ENCODE measurements around the gene STAG3. TPM values are rescaled to one million over a fixed set of nuclear protein-coding genes. Genes with fewer than 3 reads are reported as not detected.
A peak's percentile ranks its signal among the peaks of the same experiment; 100 is the strongest.
"Not testable (repeated sequence)": the region's sequence is repeated elsewhere in the genome, so short reads cannot be mapped to it uniquely, and the experiment has no call there.

STAG3 gene
- total and polyA plus RNA-seq, 9 donors = 1.6 to 20.2 (median 12.9) TPM

DNA sequence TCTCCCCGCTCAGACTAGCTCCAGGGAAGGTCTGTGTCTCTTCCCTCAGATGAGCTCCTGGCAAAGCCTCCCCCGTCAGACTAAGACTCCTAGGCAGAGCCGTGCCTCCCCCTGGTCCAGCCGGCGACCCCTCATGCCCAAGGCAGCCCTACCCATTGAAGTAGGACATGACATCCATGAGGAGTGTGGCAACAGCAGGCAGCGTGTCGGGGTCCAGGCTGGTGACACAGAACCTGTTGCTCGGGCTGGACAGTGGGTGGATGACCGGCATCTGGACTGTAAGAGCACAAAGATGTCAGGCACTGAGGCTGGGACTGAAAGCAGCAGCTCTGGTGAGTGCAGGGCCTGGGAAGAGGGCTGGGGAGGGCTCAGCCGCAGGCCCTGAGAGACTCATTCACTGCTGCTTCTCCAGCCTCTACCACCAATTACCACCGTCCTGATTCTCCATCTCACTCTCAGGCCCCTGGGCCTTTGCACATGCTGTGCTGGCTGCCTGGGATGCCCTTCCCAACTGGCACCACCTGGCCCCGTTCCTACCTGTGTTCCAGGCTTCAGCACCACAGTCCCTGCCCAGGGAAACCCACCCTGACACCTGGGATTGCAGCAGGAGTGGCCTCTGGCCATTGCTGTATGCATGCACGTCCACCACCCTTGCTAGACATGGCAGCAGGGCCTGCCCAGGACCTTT is 44.9 kb downstream of the STAG3 start:
- Histone ChIP-seq H3K4me1 (ENCODE audit: control insufficient read depth, insufficient read depth, low read length) (no peaks in the 10 kb centered on the region), H3K9me3 (replicated peaks; ENCODE audit: control insufficient read depth, low read depth, low read length) (no peaks in the 10 kb centered on the region), H3K27ac (ENCODE audit: low read length) (no peak overlapping the region), H3K27me3 (ENCODE audit: control insufficient read depth, insufficient read depth, low read length) (no peaks in the 10 kb centered on the region), H3K36me3 (ENCODE audit: control insufficient read depth, insufficient read depth, low read length) (peaks cover 35% of the 10 kb centered on the region), H3K4me3 (ENCODE audit: low read length) (no peak overlapping the region)
- DNase-seq = no peak
- WGBS (ENCODE audit: insufficient coverage) = 90% methylated on average over 10 of the region's 13 CpGs

DNA sequence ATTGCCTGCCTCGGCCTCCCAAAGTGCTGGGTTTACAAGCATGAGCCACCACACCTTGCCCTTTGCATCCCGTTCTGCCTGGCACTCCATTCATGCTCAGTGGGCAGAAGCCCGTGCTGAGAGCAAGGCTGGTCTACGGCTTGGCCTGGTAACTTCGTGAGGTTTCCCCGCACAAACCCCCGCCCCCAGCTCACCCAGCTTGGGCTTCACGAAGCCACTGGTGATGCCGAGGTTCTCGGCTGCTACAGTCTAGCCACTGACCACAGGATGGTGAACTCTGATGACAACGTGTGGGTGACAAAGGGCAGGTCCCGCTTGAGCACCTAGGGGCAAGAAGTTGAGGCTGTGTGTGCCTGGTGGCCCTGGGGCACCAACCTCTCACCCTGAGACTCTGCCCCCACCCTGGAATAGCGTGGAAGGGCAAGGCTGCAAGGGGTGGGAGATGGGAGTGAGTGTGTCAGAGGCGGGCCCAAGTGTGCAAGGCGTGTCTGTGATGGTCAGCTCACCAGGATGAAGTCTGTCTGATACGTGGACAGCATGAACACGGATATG is 45.7 kb downstream of the STAG3 start:
- not testable (repeated sequence) for H3K27ac ChIP-seq (ENCODE audit: low read length); DNase-seq; H3K9me3 ChIP-seq (replicated peaks; ENCODE audit: control insufficient read depth, low read depth, low read length); H3K4me3 ChIP-seq (ENCODE audit: low read length); H3K4me1 ChIP-seq (ENCODE audit: control insufficient read depth, insufficient read depth, low read length); H3K27me3 ChIP-seq (ENCODE audit: control insufficient read depth, insufficient read depth, low read length)
- peaks cover 35% of the 10 kb centered on the region for H3K36me3 ChIP-seq (ENCODE audit: control insufficient read depth, insufficient read depth, low read length)
- 93% methylated on average over 10 of the region's 17 CpGs for WGBS (ENCODE audit: insufficient coverage)

DNA sequence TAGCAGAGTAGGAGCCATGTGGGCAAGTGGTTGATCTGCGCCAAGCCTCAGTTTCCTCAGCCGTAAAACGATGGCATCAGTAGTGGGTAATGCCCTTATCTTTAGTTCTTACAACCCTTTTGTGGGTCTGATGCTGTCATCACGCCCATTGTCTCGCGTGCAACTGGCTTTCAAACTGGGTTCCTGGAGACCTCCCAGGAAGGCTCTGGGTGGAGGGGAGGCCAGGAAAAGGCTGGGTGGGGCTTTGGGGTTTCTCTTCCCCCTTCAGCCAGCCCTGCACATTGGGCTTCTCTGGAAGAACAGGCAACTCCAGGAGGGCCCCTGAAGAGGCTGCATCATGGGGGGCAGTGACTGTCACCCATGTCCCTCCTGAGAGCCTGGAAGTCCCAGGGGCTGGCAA is 47.2 kb downstream of the STAG3 start:
- H3K36me3 ChIP-seq (ENCODE audit: control insufficient read depth, insufficient read depth, low read length) = peaks cover 30% of the 10 kb centered on the region

DNA sequence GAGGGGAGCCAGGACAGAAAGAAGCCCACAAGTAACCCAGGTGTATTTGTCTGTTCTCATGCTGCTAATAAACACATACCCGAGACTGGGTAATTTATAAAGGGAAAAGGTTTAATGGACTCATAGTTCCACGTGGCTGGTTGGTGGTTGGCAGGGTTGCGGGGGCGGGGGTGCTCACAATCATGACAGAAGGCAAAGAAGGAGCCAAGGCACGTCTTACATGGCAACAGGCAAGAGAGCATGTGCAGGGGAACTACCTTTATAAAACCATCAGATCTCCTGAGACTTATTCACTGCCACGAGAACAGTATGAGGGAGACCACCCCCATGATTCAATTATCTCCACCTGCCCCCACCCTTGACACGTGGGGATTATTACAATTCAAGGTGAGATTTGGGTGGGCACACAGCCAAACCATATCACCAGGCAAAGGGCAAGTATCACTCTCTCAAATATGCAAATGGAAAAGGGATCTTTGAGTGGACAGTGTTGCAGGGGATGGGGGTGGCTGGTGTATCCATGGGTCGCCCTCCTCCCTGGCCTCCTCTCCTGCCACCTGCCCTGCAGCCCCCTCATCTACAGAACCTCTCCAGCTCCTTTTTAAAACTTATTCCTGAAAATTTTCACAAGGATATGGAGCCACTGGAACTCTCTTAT is 57.1 kb downstream of the STAG3 start:
- not testable (repeated sequence) for H3K27ac ChIP-seq (ENCODE audit: low read length); H3K4me3 ChIP-seq (ENCODE audit: low read length); H3K4me1 ChIP-seq (ENCODE audit: control insufficient read depth, insufficient read depth, low read length); H3K9me3 ChIP-seq (replicated peaks; ENCODE audit: control insufficient read depth, low read depth, low read length); H3K36me3 ChIP-seq (ENCODE audit: control insufficient read depth, insufficient read depth, low read length); DNase-seq; H3K27me3 ChIP-seq (ENCODE audit: control insufficient read depth, insufficient read depth, low read length)
- 100% methylated on average over 2 of the region's 8 CpGs for WGBS (ENCODE audit: insufficient coverage)

More for the DNA sequence above, 47.2 kb downstream of the STAG3 start:
- H3K4me3 ChIP-seq (ENCODE audit: low read length); H3K27me3 ChIP-seq (ENCODE audit: control insufficient read depth, insufficient read depth, low read length); H3K27ac ChIP-seq (ENCODE audit: low read length); DNase-seq; H3K9me3 ChIP-seq (replicated peaks; ENCODE audit: control insufficient read depth, low read depth, low read length); H3K4me1 ChIP-seq (ENCODE audit: control insufficient read depth, insufficient read depth, low read length): not testable (repeated sequence)
- WGBS (ENCODE audit: insufficient coverage) = 100% methylated on average over 3 of the region's 6 CpGs

DNA sequence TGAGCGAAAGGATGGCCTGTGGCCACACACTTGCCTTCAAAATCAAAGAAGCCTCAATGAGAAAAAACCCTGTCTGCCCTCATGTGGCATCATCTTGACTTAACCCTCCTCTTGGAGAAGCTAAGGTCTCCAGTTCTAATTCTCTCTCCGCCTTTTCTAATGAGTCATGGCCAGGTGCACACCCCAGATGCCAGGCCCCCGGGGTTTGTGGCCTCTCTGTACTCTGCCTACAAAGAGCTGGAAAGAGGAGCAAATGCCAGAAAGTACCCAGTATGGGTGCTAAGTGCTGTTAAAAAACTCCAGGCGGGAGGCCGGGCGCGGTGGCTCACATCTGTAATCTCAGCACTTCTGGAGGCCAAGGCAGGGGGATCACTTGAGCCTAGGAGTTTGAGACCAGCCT is 62.3 kb downstream of the STAG3 start:
- not testable (repeated sequence) for H3K27ac ChIP-seq (ENCODE audit: low read length); H3K4me1 ChIP-seq (ENCODE audit: control insufficient read depth, insufficient read depth, low read length); H3K9me3 ChIP-seq (replicated peaks; ENCODE audit: control insufficient read depth, low read depth, low read length); DNase-seq; H3K36me3 ChIP-seq (ENCODE audit: control insufficient read depth, insufficient read depth, low read length); H3K27me3 ChIP-seq (ENCODE audit: control insufficient read depth, insufficient read depth, low read length); H3K4me3 ChIP-seq (ENCODE audit: low read length)
- 87% methylated on average over 5 of the region's 7 CpGs for WGBS (ENCODE audit: insufficient coverage)

DNA sequence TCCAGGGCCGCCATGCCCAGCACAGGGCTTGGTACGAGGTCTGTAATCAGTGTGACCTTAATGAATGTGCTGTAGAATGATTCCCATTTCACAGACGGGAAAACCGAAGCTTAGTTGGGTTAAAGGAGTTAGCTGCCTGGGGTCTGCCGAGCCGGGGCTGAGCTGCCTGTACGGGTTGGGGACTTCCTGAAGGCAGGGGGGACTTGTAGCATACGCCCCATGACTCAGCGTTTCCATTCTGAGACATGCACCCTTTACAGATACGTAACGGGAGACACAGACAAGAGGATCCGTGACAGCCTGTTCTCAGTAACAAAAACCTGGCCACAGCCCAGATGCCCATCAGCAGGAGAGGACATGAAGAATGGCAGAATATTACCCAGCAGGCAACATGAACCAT is 65.7 kb downstream of the STAG3 start:
- not testable (repeated sequence) for H3K27me3 ChIP-seq (ENCODE audit: control insufficient read depth, insufficient read depth, low read length); H3K9me3 ChIP-seq (replicated peaks; ENCODE audit: control insufficient read depth, low read depth, low read length); H3K36me3 ChIP-seq (ENCODE audit: control insufficient read depth, insufficient read depth, low read length); H3K27ac ChIP-seq (ENCODE audit: low read length); H3K4me3 ChIP-seq (ENCODE audit: low read length)
- DNase-seq = peak; percentile 39
- 77% methylated on average over 6 of the region's 12 CpGs for WGBS (ENCODE audit: insufficient coverage)
- H3K4me1 ChIP-seq (ENCODE audit: control insufficient read depth, insufficient read depth, low read length) = peaks cover 18% of the 10 kb centered on the region

DNA sequence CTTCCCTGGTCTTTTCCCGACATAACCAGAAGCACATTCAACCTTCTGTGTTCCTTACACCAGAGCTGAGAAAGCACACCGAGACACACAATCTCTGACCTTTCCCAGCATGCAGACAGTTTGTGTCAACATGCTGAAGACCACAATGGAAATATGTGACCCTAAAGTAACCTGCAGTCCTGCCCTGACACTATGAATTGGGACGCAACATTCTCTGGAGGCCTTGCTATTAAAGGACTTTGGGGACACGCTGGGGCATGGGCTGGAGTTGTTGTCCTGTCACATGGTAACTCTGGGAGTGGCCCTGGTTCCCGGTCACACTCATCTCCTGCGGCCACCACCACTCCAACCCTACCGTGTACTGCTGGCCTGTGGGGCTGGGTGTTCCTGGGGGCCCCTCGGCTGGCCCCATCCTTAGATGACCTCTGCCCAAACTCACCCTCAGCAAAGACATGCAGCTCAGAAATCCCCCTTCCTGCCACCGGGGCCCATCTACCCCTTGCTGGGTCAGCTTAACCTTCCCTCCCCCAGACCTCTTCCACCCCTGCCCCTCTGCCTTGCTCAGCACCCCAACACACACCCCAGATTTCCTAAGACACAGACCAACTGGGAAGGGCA is 67.4 kb downstream of the STAG3 start:
- H3K27ac ChIP-seq (ENCODE audit: low read length) = peak overlapping the region; percentile 51
- 62% methylated on average over 7 of the region's 9 CpGs for WGBS (ENCODE audit: insufficient coverage)

DNA sequence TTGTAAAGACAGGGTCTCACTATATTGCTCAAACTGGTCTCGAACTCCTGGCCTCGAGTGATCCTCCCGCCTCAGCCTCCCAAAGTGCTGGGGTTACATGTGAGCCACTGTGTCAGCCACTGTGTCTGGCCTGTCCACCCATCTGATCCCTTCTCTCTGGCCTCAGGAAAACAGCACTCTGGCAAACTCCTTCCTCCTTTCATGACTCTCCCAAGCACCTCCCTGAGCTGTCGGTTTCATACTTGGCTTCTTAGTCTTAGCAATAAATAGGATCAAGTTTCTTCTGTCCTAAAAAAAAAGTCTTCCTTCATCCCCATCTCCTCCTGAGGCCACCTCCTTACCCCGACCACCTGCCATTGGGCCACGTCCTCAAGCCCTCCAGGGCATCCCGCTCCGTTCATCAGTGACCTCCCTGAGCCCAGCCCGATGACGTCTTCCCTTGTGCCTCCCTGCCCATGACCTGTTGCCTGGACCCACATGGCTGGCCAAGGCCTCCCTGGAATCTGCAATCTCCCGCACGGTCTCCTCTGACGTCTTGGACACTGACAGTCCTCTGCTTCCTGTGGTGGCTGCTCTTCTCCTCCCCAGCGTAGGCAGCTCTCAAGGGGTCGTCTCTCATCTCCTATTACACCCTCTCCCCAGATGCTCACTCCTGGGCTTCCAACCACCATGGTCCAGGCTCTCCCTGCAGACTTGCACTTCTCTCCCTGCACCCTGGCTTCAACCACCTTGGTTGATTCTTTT is 68.6 kb downstream of the STAG3 start:
- not testable (repeated sequence) for H3K4me3 ChIP-seq (ENCODE audit: low read length); H3K27me3 ChIP-seq (ENCODE audit: control insufficient read depth, insufficient read depth, low read length); H3K9me3 ChIP-seq (replicated peaks; ENCODE audit: control insufficient read depth, low read depth, low read length); H3K36me3 ChIP-seq (ENCODE audit: control insufficient read depth, insufficient read depth, low read length)
- H3K27ac ChIP-seq (ENCODE audit: low read length) = peak overlapping the region; percentile 76
- 58% methylated on average over 10 of the region's 15 CpGs for WGBS (ENCODE audit: insufficient coverage)
- peak; percentile 62 for DNase-seq
- peaks cover 22% of the 10 kb centered on the region for H3K4me1 ChIP-seq (ENCODE audit: control insufficient read depth, insufficient read depth, low read length)

More for the DNA sequence above, 67.4 kb downstream of the STAG3 start:
- not testable (repeated sequence) for H3K27me3 ChIP-seq (ENCODE audit: control insufficient read depth, insufficient read depth, low read length); H3K36me3 ChIP-seq (ENCODE audit: control insufficient read depth, insufficient read depth, low read length); H3K4me3 ChIP-seq (ENCODE audit: low read length); DNase-seq; H3K9me3 ChIP-seq (replicated peaks; ENCODE audit: control insufficient read depth, low read depth, low read length)
- H3K4me1 ChIP-seq (ENCODE audit: control insufficient read depth, insufficient read depth, low read length) = peaks cover 22% of the 10 kb centered on the region

DNA sequence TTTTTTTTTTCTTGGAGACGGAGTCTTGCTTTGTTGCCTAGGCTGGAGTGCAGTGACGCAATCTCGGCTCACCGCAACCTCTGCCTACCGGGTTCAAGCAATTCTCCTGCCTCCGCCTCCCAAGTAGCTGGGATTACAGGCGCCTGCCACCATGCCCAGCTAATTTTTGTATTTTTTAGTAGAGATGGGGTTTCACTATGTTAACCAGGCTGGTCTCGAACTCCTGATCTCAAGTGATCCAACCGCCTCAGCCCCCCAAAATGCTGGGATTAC is 69.1 kb downstream of the STAG3 start:
- H3K4me3 ChIP-seq (ENCODE audit: low read length); H3K27me3 ChIP-seq (ENCODE audit: control insufficient read depth, insufficient read depth, low read length); H3K9me3 ChIP-seq (replicated peaks; ENCODE audit: control insufficient read depth, low read depth, low read length); DNase-seq; H3K36me3 ChIP-seq (ENCODE audit: control insufficient read depth, insufficient read depth, low read length): not testable (repeated sequence)
- H3K27ac ChIP-seq (ENCODE audit: low read length) = peak overlapping the region; percentile 76
- peaks cover 22% of the 10 kb centered on the region for H3K4me1 ChIP-seq (ENCODE audit: control insufficient read depth, insufficient read depth, low read length)
- WGBS (ENCODE audit: insufficient coverage) = 92% methylated on average over 6 of the region's 9 CpGs

DNA sequence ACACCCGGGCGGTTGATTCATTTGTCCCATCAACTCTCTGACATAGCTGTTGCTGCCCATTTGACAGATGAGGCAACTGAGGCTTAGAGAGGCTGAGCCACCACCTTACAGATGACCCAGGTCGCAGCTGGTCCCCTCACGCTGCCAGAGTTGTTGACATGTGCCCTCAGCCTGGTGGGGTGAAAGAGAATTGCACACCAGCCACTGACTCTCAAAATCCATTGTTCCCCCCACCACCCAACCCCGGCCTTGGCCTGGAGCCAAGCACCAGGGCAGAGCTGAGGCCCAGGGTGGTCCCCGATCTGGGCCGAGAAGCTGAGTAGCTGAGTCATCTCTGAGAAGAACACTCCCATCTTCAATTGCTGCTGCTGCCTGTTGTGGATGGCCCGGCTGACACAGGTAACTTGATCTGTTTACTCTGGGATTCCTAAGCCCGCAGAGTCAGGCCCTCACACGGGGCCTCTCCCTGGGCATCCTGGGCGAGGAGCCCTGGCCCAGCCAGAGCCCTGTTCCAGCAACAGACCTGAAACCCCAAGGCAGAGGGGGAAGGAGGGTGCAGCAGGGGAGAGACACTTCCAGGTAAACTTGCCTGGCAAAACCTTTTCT is 69.5 kb downstream of the STAG3 start:
- Histone ChIP-seq H3K27me3 (ENCODE audit: control insufficient read depth, insufficient read depth, low read length) (no peaks in the 10 kb centered on the region), H3K27ac (ENCODE audit: low read length) (peak overlapping the region; percentile 76), H3K4me1 (ENCODE audit: control insufficient read depth, insufficient read depth, low read length) (peaks cover 22% of the 10 kb centered on the region), H3K4me3 (ENCODE audit: low read length) (no peak overlapping the region), H3K9me3 (replicated peaks; ENCODE audit: control insufficient read depth, low read depth, low read length) (no peaks in the 10 kb centered on the region), H3K36me3 (ENCODE audit: control insufficient read depth, insufficient read depth, low read length) (no peaks in the 10 kb centered on the region)
- WGBS (ENCODE audit: insufficient coverage) = 38% methylated on average over 9 of the region's 11 CpGs
- DNase-seq = peak; percentile 70
